ENCODE results near the gene MPZL1.
"Not testable (repeated sequence)": the region's sequence is repeated elsewhere in the genome, so short reads cannot be mapped to it uniquely, and the experiment has no call there.

The MPZL1 gene

GRCh38 chr1:167738158-167738557 lies 16.4 kb downstream of the MPZL1 start:
- Histone ChIP-seq H3K27me3 (ENCODE audit: insufficient read depth, poor library complexity, severe bottlenecking) (no peaks in the 10 kb centered on the region), H3K27ac (replicated peaks) (no peak overlapping the region), H3K4me3 (replicated peaks; ENCODE audit: insufficient read depth, low read length) (no peak overlapping the region)
- TF ChIP-seq REST (IDR thresholded peaks at IDR 0.05; ENCODE audit: insufficient replicate concordance, low read depth) (no peak), POLR2AphosphoS5 (IDR thresholded peaks at IDR 0.05; ENCODE audit: low read depth) (no peak), GABPA (IDR thresholded peaks at IDR 0.05; ENCODE audit: low read depth) (no peak)
- no peak for DNase-seq (ENCODE audit: low read depth in 1 of 2, low spot score in 1 of 2)

GRCh38 chr1:167739752-167740151 lies 18.0 kb downstream of the MPZL1 start:
- H3K27me3 ChIP-seq (ENCODE audit: insufficient read depth, poor library complexity, severe bottlenecking), result no peaks in the 10 kb centered on the region
- no peak for DNase-seq (ENCODE audit: low read depth in 1 of 2, low spot score in 1 of 2)
- no peak overlapping the region for H3K4me3 ChIP-seq (replicated peaks; ENCODE audit: insufficient read depth, low read length)
- H3K27ac ChIP-seq (replicated peaks), result no peak overlapping the region
- TF ChIP-seq CTCF (IDR thresholded peaks at IDR 0.05; ENCODE audit: insufficient read depth, low read length), result no peak

- DNase-seq (ENCODE audit: low read depth in 1 of 2, low spot score in 1 of 2); H3K27me3 ChIP-seq (ENCODE audit: insufficient read depth, poor library complexity, severe bottlenecking); H3K4me3 ChIP-seq (replicated peaks; ENCODE audit: insufficient read depth, low read length); H3K27ac ChIP-seq (replicated peaks): not testable (repeated sequence)
Observed at GRCh38 chr1:167741103-167741502, 19.3 kb downstream of the MPZL1 start.

GRCh38 chr1:167742392-167743057 lies 20.7 kb downstream of the MPZL1 start:
- not testable (repeated sequence) for H3K27ac ChIP-seq (replicated peaks); DNase-seq (ENCODE audit: low read depth in 1 of 2, low spot score in 1 of 2); H3K27me3 ChIP-seq (ENCODE audit: insufficient read depth, poor library complexity, severe bottlenecking); H3K4me3 ChIP-seq (replicated peaks; ENCODE audit: insufficient read depth, low read length)

- no peak for TF ChIP-seq GABPA (IDR thresholded peaks at IDR 0.05; ENCODE audit: low read depth)
- TF ChIP-seq CTCF (IDR thresholded peaks at IDR 0.05; ENCODE audit: insufficient read depth, low read length), result no peak
- TF ChIP-seq SPI1 (IDR thresholded peaks at IDR 0.05; ENCODE audit: borderline replicate concordance, low read depth), result no peak
- no peak for TF ChIP-seq REST (IDR thresholded peaks at IDR 0.05; ENCODE audit: insufficient replicate concordance, low read depth)
- no peak for TF ChIP-seq POLR2AphosphoS5 (IDR thresholded peaks at IDR 0.05; ENCODE audit: low read depth)
- Histone ChIP-seq H3K27me3 (ENCODE audit: insufficient read depth, poor library complexity, severe bottlenecking) (no peaks in the 10 kb centered on the region), H3K4me3 (replicated peaks; ENCODE audit: insufficient read depth, low read length) (no peak overlapping the region), H3K27ac (replicated peaks) (no peak overlapping the region)
- DNase-seq (ENCODE audit: low read depth in 1 of 2, low spot score in 1 of 2), result no peak
Observed at GRCh38 chr1:167744901-167745300, 23.1 kb downstream of the MPZL1 start.

All from HL-60 (cell line).